GM12872 (cell line): Measurements from ENCODE around the gene UNC5C.

Source experiments
- TF ChIP-seq, protein P1 (sequence below): IDR thresholded peaks from 3 replicates; pipeline ENCODE4 v1.5.1; 2011; ENCODE audit warnings: low read depth, mild to moderate bottlenecking, low read length, moderate library complexity; ENCODE audit not compliant: insufficient read depth

UNC5C gene

DNA sequence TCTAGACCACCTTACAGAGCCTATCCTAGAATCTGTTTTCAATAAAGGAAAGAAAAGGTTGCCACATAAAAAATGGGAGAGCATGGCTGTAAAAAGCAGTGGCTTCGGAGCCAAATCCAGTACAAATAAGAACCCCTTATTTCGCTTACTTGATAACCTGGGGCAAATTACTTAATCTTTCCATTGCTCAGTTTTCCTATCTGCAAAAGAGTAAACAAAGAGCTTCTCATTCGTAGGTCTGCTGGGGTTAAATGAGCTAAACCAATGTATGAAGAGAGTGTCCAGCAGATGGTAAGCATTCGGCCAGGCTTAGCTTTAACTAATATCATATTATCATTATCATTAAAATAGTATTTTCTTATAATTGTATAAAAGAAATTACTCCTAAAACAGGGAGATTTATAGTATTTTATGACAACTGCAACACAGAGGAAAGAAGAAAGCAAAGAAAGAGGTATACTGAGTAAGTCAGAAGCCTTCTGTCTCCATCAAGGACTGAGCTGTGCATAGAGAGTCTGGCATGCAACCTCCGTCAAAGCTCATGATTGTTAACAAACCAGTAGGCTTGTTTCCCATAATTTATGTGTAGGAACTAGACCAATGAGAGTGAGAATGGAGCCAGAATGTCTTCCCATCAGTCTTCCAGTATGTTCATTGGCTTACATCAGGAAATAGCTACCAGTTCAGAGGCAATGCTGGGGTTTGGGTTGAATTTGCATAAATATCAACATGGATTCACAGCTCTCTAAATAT lies 364.9 kb downstream of the UNC5C start:
- TF ChIP-seq, protein P1, sequence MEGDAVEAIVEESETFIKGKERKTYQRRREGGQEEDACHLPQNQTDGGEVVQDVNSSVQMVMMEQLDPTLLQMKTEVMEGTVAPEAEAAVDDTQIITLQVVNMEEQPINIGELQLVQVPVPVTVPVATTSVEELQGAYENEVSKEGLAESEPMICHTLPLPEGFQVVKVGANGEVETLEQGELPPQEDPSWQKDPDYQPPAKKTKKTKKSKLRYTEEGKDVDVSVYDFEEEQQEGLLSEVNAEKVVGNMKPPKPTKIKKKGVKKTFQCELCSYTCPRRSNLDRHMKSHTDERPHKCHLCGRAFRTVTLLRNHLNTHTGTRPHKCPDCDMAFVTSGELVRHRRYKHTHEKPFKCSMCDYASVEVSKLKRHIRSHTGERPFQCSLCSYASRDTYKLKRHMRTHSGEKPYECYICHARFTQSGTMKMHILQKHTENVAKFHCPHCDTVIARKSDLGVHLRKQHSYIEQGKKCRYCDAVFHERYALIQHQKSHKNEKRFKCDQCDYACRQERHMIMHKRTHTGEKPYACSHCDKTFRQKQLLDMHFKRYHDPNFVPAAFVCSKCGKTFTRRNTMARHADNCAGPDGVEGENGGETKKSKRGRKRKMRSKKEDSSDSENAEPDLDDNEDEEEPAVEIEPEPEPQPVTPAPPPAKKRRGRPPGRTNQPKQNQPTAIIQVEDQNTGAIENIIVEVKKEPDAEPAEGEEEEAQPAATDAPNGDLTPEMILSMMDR: no peak

DNA sequence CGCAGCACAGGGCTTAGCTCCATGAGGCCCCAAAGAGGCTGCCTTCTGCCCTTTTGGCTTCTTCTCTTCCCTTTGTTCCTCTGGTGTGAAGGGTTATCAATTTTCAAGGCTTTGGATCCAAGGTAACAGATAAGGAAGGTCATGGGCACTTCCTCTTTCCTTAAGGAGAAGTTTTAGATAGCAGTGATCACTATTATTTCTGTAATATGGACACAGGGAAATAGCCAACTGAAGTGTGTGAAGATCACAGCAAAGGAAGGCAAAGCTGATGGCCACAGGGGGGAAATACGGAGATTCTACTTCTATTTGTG lies 366.8 kb downstream of the UNC5C start:
- TF ChIP-seq, protein P1: no peak

DNA sequence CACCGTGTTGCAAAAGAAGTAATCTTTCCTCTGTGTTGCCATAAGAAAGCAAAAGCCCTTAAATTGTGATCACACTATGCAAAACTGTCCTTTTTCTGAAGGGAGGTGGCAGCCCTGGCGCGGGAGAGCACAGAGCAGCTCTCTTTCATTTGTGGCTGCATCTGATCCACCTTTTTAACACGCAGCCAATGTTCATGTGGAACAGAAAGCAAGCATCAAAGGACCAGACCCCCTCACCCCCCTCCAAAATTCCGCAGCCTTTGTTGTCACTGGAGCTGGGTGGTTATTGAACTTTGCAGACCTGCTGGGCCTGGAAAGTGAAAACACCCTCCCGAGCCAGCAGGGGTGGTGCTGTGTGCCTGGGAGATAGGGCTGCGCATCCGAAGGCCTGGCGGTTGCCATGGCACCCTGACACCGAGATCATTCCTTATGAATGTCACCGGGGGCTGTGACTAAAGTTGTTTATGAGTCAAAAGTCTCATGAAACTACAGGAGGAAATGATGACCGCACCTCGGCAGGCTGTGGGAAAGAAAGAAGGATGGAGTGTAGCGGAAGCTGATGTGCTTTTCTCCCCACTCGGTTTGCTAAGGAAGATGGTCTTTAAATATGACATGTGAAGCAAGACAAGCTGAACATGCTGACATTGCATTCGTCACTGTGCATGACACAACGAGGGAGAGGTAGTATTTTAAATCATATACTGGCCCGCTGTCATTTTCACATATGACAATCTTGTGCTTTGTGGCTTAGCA lies 367.4 kb downstream of the UNC5C start:
- TF ChIP-seq, protein P1: no peak

DNA sequence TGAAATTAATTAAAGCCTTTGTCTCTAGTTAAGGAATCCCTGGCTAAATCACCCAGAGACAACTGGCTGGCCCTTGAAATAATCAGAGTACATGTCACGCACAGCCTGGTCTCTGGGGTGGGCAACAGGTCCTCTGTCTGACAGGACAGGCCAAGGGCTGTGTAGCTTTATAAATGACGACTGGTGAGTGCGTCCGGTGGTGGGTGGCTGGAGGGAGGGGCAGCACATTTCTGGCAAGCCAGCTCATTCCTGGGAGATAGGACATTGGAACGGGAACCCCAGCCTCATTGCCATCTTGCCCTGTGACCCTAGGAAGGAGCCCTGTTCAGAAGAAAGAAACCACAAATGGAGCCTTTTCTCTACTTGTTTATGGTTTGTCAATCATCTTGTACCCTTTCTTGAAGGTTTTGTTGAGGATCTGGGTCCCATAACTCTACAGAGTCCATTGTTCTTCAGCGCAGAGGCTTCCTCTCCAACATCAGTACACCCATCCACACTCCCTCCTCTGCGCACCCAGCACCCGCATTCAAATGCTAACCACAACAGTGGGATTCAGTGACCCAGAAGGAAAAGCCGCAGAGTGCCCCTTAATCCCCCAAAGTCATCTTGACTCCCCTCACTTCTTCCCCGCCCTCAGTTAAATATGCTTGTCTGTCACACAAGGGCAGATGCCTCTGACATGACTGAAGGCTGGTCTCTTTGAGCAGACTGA lies 368.1 kb downstream of the UNC5C start:
- TF ChIP-seq, protein P1: no peak

DNA sequence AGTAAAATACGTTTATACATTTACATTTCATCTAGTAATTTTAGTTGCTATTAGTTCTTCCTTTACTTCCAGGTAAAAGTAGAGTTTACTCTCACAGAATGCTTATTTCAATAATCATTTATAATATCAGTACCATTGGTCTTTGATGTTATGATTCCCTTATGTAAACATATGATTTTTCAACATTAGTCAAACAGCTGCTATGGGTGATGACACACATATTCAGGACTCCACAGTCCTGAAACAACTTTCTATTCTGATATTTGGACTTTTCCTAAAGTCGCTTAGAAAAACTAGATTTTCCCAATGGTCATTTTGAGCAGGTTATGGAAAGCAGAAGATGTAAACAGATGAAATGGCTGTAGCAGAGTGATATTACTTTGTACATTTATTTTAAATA lies 369.8 kb downstream of the UNC5C start:
- TF ChIP-seq, protein P1: no peak

DNA sequence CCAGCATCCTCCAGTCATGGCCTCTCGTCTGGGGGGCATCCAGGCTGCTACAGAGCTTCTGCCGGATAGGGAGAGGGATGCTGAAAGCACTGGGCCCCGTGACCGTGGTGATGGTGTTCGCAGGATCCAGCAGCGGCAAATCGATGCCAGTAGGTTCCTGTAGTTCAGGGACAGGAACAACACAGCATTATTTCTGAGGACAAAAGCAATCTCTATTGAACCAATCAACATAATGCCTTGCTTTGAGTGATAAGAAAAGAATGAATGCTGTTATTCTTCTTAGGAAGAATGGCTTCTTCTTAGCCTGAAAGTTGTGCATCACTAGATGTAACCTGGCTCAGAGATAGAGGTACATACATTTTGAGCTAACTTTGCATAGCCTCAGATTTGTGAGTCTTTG lies 378.6 kb downstream of the UNC5C start:
- TF ChIP-seq, protein P1: no peak

DNA sequence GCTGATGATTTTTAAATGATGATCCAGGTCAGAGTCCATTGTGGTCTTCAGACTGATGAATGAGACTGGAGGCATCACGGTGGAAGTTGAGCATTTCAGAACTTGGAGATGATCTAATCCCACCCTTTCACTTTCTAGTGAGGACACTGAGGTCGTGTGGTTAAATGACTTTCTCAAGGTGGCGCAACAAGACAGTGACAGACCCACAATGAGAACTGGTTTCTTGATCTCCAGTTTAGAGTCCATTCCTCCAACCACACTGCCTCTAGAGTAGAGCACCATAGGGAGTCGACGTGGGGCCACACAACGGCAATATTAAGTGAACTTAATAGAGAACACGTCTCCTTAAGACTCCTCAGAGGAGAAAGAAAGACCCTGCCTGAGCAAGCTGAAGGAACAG lies 381.0 kb downstream of the UNC5C start:
- TF ChIP-seq, protein P1: no peak
